ENCODE measurements around the gene CNPY1.

GRCh38 chr7:155557778-155558177 lies 11.4 kb upstream of the CNPY1 start:
- TF ChIP-seq MXI1 (IDR thresholded peaks at IDR 0.05; ENCODE audit: low read depth, low read length) (no peak), RCOR1 (IDR thresholded peaks at IDR 0.05; ENCODE audit: low read length) (no peak), EZH2phosphoT487 (IDR thresholded peaks at IDR 0.05; ENCODE audit: borderline replicate concordance, low read depth) (no peak), TAF1 (IDR thresholded peaks at IDR 0.05; ENCODE audit: borderline replicate concordance, low read depth, low read length) (no peak), ELF1 (IDR thresholded peaks at IDR 0.05) (no peak), FOXM1 (IDR thresholded peaks at IDR 0.05; ENCODE audit: low read depth) (no peak), POLR2AphosphoS5 (IDR thresholded peaks at IDR 0.05; ENCODE audit: low read depth, low read length) (no peak), USF1 (IDR thresholded peaks at IDR 0.05; ENCODE audit: borderline replicate concordance, low read depth) (no peak), MAX (IDR thresholded peaks at IDR 0.05; ENCODE audit: low read depth) (no peak), SIN3A (IDR thresholded peaks at IDR 0.05; ENCODE audit: borderline replicate concordance, low read depth, low read length) (no peak), TCF12 (IDR thresholded peaks at IDR 0.05) (no peak), NRF1 (IDR thresholded peaks at IDR 0.05; ENCODE audit: low read depth, low read length) (no peak)
- TF ChIP-seq, protein P1, sequence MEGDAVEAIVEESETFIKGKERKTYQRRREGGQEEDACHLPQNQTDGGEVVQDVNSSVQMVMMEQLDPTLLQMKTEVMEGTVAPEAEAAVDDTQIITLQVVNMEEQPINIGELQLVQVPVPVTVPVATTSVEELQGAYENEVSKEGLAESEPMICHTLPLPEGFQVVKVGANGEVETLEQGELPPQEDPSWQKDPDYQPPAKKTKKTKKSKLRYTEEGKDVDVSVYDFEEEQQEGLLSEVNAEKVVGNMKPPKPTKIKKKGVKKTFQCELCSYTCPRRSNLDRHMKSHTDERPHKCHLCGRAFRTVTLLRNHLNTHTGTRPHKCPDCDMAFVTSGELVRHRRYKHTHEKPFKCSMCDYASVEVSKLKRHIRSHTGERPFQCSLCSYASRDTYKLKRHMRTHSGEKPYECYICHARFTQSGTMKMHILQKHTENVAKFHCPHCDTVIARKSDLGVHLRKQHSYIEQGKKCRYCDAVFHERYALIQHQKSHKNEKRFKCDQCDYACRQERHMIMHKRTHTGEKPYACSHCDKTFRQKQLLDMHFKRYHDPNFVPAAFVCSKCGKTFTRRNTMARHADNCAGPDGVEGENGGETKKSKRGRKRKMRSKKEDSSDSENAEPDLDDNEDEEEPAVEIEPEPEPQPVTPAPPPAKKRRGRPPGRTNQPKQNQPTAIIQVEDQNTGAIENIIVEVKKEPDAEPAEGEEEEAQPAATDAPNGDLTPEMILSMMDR (IDR thresholded peaks at IDR 0.05): no peak
- TF ChIP-seq, protein P2, sequence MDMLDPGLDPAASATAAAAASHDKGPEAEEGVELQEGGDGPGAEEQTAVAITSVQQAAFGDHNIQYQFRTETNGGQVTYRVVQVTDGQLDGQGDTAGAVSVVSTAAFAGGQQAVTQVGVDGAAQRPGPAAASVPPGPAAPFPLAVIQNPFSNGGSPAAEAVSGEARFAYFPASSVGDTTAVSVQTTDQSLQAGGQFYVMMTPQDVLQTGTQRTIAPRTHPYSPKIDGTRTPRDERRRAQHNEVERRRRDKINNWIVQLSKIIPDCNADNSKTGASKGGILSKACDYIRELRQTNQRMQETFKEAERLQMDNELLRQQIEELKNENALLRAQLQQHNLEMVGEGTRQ (IDR thresholded peaks at IDR 0.05; ENCODE audit: borderline replicate concordance, low read depth, low read length): no peak

Measured in SK-N-SH (cell line).